ENCODE results near the gene FYN.
"Not testable (repeated sequence)": the region's sequence is repeated elsewhere in the genome, so short reads cannot be mapped to it uniquely, and the experiment has no call there.

Gene FYN

GRCh38 chr6:111692327-111693164 lies 180.7 kb downstream of the FYN start:
- DNase-seq, result peak in 8 of 10 donors; percentile 44 to 93 (median 67)
- intact Hi-C loops (cut with DNase I), result no loop called here

GRCh38 chr6:111691345-111692225 lies 181.7 kb downstream of the FYN start:
- DNase-seq, result peak in 2 of 10 donors; percentile 14 to 74
- intact Hi-C loops (cut with DNase I), result no loop called here

GRCh38 chr6:111689946-111690345 lies 183.3 kb downstream of the FYN start:
- intact Hi-C loops (cut with DNase I), result no loop called here
- no peak for DNase-seq

DNA sequence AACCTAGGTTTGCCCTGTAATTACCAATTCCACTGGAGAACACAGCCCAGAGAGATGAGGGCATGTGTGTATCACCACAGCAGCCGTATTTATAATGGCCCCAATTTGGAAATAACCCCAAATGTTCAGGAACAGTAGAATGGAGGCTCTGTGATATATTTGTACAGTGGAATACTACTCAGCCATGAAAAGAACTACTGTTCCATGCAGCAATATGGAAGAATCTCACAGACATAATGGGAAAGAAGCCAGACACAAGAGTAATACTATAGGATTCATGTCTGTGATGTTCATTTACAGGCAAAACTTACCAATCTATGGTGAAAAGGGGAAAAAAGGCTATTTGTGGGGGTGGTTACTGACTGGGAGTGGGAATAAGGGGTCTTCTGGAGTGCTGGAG lies 183.8 kb downstream of the FYN start:
- intact Hi-C loops (cut with DNase I), result no loop called here

DNA sequence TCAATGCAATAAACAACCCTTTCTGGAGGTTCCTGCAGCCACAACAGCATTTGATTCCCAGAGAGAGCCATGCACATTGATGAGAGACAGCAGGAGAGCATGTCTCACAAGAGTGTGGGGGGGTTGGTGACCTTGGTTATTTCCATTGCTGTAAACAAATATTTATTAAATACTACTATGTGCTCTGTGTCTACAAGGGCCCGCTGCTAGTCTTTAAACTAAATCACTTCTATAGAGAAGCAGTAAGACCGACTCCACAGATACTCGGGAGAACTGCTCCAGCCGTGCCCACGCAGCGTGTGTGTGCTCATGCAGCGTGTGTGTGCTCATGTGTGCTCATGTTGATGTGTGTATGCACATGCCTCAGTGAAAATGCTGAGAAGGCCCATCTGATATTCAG lies 184.9 kb downstream of the FYN start:
- intact Hi-C loops (cut with DNase I), result no loop called here
- no peak for DNase-seq

More for the DNA sequence above, 183.8 kb downstream of the FYN start:
- DNase-seq, result no peak

DNA sequence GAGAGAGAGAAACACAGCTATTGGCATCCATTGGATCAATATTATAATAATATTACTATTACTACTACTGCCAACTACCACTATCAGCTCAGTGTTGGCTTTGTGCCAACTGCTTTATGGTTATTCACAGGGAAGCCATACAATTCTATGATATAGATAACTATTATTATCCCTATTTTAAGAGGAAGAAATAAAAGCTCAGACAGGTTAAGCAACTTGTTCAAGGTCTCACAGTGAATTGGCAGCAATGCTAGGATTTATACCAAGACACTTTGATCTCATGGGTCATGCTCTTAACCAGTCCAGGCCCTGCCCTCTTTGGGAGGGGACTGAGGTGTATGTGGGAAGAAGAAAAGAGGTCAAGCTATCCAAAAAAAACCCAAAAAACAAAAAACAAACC lies 185.6 kb downstream of the FYN start:
- intact Hi-C loops (cut with DNase I), result no loop called here

DNA sequence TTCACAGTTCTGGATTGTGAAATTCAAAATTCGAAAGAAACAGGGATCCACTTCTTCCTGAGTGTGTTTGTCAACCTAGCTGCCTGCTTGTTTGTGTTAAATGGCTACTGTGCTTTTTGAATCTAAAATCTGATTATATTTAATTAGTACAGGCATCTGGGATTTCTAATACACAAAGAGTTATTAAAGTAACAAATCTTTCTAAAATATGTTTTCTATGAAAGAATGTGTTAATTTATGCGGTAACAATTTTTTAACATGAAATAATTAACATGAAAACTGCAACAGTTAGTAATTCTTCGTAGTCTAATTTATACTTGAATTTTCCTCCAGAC lies 186.4 kb downstream of the FYN start:
- intact Hi-C loops (cut with DNase I), result no loop called here
- DNase-seq, result no peak

More for the DNA sequence above, 185.6 kb downstream of the FYN start:
- no peak for DNase-seq

GRCh38 chr6:111686249-111686931 lies 186.9 kb downstream of the FYN start:
- intact Hi-C loops (cut with DNase I), result no loop called here
- DNase-seq, result peak in 4 of 10 donors; percentile 27 to 90 (median 64)

- intact Hi-C loops (cut with DNase I), result no loop called here
Measured at GRCh38 chr6:111685526-111685925, 187.7 kb downstream of the FYN start.

GRCh38 chr6:111685058-111685457 lies 188.2 kb downstream of the FYN start:
- intact Hi-C loops (cut with DNase I), result no loop called here
- DNase-seq, result no peak

More at GRCh38 chr6:111685526-111685925, 187.7 kb downstream of the FYN start:
- DNase-seq, result no peak

DNA sequence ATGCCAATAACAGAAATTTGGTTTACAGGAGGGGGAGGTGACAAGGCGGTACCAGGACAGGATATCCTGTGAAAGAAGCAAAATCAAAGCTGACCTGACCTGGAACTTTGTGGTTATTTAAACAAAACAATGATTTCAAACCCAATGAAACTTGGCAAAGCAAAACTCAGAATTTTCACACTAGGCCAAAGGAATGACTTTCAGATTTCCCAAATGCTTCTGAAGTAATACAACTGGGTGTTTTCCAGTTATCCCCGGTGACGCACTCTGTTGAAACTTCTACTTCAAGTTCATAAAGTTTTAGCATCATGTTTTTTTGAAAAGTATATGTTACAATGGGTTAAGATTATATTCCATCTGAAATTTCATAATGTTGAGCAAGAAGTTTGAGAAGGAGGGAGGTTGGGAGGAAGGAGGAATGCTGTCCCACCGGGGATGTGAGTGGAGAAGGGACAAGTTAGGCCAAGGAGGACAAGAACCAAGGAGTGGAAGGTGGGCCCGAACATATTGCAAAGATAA lies 189.4 kb downstream of the FYN start:
- intact Hi-C loops (cut with DNase I), result no loop called here
- DNase-seq, result no peak

DNA sequence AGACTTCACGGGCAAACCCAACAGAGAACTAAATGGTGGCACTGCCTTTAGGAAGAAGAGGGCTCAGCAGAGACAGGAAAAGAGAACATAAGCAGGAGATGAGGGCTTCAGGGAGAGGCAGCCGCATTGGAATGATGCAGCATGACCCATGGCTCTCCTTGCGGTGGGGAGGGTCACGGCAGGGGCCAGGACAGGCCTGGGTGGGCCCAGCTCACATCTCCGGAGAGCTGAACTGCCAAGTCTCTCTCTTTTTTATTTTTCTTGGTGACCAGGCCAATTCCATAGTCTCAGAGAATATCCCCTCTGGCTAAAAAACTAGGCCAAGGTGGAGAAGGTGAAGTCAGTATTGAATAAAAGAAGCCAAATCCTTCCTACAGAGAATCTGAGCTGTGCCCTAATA lies 190.1 kb downstream of the FYN start:
- intact Hi-C loops (cut with DNase I), result no loop called here
- no peak for DNase-seq

DNA sequence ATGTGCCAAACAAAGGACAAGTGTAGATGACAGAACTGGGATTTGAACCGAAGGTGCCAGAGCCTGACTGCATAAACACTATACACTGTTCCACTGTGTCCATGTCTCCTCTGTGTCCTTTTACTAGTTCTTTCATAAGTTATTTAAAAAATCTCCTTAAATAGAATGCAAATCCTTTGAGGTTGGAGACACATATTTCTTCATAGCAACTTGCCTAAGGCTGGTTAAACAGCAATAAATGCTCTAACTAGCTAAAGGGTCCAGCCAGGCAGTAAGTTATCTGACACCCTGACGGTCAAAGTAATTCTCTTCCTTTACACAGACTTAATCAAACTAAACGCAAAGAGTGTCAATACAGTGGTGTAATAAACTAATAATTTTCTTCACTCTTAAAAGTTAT lies 191.4 kb downstream of the FYN start:
- intact Hi-C loops (cut with DNase I), result no loop called here
- DNase-seq, result no peak

DNA sequence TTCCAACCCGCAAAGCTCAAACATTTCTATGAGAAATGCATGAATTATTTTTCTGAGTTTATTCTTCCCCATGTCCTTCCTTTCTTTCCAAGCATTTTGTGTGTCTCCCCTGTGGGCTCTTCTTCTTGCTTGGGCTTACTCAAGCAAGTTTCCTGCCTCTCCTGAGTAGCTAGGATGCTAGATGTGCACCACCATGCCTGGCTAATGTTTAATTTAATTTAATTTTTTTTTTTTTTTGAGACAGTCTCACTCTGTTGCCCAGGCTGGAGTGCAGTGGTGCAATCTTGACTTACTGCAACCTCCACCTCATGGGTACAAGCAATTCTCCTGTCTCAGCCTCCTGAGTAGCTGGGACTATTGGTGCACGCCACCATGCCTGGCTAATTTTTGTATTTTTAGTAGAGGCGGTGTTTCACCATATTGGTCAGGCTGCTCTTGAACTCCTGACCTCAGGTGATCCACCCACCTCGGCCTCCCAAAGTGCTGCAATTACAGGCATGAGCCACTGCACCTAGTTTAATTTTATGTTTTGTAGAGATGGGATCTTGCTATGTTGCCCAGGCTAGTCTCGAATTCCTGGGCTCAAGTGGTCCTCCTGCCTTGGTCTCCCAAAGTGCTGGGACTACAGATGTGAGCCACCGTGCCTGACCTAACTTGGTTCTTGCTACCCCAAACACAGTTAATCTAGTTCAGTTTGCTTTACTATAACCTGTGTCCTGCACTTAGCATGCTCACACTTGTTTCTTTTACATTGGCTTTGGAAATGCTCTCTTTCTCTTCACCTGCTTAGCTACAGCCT lies 192.2 kb downstream of the FYN start:
- intact Hi-C loops (cut with DNase I); DNase-seq: not testable (repeated sequence)

- peak in 5 of 10 donors; percentile 37 to 91 (median 63) for DNase-seq
- intact Hi-C loops (cut with DNase I), result no loop called here
Measured at GRCh38 chr6:111680015-111680712, 193.1 kb downstream of the FYN start.

GRCh38 chr6:111679126-111679858 lies 194.0 kb downstream of the FYN start:
- intact Hi-C loops (cut with DNase I), result no loop called here
- no peak for DNase-seq

DNA sequence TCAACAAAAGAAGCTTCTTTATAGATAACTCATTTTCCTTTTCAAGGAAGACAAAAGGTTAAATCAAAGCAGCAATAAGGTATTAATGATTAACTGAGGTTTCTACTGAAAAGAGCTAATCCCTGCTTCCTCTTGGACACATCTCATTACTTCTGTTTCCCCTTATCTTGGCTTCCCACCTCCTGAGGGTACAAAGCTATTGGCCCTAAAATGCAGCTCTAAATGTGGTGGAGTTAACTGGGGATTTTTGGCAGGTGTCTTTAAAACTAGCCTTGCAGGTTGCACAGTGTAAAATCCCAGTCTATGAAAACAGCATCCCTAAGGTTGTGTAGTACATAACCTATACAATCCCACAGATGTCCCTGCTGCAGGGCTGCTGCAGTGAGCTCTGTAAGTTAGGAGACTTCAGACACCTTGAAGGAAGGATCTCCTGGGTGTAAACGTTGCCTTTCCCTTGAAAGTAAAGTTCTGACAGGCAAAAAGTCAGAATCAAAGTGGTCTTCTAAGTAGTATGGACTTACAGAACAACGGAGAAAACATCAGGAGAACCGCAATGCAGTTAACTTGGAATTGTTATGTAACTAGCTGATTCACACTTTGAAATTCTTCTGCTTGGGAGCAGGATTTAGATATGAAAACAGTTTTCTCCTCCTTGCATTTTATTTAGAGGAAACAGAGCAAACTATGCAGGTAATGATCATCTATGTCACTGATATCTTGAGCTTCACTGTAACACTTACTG lies 195.8 kb downstream of the FYN start:
- DNase-seq, result no peak
- intact Hi-C loops (cut with DNase I), result no loop called here

DNA sequence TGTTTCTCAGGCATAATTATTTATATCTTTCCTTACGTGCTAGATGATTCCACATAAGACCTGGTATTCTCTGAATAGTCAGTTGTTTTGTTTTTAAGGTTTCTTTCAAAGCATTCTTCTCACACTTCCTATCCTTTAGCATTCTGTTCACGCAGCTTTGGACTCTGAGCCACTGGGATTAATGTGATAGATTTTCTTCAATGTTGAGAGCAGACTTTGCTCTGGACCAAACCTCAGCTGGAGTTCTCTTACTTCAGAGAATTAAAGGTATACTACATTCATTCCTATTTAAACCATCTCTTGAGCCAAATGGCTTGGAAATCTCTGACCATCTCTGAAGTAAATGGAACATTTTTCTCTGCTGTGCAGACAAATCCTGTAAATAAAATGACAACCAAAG lies 196.9 kb downstream of the FYN start:
- DNase-seq, result no peak
- intact Hi-C loops (cut with DNase I), result no loop called here

All from posterior cingulate gyrus (tissue), 11 donors.